Bronchial epithelial cell (primary cell): Measurements from ENCODE around the gene GCK. TPM values are rescaled to one million over a fixed set of nuclear protein-coding genes. Genes with fewer than 3 reads are reported as not detected.
A peak's percentile ranks its signal among the peaks of the same experiment; 100 is the strongest.

Source experiments
- DNase-seq: peaks from one replicate; pipeline ENCODE4 v3.0.0-alpha.2; 2010; ENCODE audit warnings: low read depth
- FAIRE-seq: peaks from 2 replicates; lab custom pipeline; 2011; peaks lifted over from hg19 to GRCh38; lab: Jason Lieb, UNC
- H3K27me3 ChIP-seq: 2 replicates; pipeline ENCODE4 v1.5.1; 2011; ENCODE audit warnings: low read length; ENCODE audit not compliant: control insufficient read depth, insufficient read depth
- H3K36me3 ChIP-seq: 2 replicates; pipeline ENCODE4 v1.5.1; 2011; ENCODE audit warnings: low read length; ENCODE audit not compliant: control insufficient read depth, insufficient read depth
- H3K4me3 ChIP-seq: 2 replicates; pipeline ENCODE4 v1.5.1; 2011; ENCODE audit warnings: mild to moderate bottlenecking, low read depth, low read length, control low read depth
- total RNA-seq: library from RNA; depleted of rRNA; stranded (reverse); fragments of >200 nt; gene quantifications from 2 replicates; pipeline ENCODE4 v1.2.1, GENCODE V29; 2014
- TF ChIP-seq, protein P1 (sequence below): IDR thresholded peaks from 2 replicates; pipeline ENCODE4 v1.5.1; 2011; ENCODE audit warnings: mild to moderate bottlenecking, moderate library complexity, low read length, control low read depth, inconsistent platforms; ENCODE audit not compliant: insufficient read depth, severe bottlenecking

Gene GCK
- total RNA-seq, 1 donor from 2014 or later, result 0.53 TPM

DNA sequence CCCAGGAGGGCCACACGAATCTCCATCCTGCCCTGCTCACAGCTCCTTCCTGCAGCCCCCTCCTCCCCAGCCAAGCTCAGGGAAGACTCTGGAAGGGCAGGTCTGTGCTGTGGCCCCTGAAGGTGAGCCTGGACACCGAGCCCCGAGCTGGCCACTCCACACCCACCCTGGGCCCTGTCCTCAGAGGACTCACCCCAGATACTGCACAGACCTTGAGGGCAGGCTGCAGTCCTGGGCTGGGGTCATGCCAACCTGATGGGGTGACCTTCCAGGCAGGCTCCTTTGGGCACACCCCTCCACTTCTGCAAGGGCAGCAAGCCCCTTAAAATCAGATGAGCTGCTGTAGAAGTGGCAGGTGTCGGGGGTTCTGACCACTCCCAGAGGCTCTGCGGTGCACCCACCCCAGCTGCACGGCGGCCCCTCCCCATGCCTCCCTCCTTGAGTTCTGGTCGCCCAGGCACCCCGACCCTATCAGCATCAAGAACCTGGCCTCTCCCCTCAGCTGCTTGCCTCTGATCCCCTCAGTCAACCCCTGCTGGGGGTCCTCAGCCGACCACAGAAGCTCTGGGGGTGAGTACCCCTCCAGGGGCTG is 35.8 kb upstream of the GCK start:
- Histone ChIP-seq H3K36me3 (no peaks in the 10 kb centered on the region), H3K4me3 (no peak overlapping the region)
- FAIRE-seq, result no peak

DNA sequence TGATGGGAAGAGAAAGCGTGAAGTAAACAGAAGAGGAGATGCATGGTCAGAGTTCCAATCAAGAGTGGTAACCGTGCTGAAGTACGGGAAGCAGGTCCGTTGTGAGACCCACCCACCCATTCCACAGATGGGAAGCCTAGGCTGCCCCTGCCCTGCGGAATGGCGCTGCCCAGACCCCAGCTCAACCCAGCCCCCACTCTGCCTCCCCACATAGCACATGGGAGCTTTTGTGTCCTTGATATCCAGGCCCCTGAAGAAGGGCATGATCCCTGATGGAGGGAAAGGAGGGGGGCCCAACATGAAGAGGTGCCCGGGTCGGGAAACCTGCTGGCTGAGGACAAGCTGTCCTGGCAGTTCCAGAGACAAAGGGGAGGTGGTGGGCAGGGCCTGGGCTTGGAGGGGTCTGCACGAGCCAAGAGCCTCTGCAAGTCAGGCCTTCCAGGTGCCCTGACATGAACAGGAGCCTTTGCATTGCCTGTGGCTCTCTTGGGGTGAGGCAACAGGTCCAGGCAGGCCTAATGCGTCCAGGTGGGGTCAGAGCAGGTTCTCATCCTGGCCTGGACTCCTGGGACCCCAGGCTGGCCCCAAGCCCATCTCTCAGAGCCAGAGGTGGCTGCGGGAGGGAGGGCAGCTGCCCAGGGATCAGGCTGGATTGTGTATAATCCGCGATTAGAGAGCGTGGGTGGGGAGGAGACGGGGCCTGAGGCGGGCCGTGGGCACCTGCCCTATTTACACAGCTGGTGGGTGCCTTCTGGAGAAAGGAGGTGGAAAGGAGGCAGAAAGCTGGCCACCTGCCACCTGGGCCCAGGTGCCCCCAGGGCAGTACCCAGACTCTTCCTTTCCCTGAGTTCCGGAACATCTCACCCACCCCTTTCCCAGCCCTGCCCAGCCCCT is 35.1 kb upstream of the GCK start:
- Histone ChIP-seq H3K27me3 (no peaks in the 10 kb centered on the region), H3K4me3 (no peak overlapping the region), H3K36me3 (no peaks in the 10 kb centered on the region)
- TF ChIP-seq, protein P1, sequence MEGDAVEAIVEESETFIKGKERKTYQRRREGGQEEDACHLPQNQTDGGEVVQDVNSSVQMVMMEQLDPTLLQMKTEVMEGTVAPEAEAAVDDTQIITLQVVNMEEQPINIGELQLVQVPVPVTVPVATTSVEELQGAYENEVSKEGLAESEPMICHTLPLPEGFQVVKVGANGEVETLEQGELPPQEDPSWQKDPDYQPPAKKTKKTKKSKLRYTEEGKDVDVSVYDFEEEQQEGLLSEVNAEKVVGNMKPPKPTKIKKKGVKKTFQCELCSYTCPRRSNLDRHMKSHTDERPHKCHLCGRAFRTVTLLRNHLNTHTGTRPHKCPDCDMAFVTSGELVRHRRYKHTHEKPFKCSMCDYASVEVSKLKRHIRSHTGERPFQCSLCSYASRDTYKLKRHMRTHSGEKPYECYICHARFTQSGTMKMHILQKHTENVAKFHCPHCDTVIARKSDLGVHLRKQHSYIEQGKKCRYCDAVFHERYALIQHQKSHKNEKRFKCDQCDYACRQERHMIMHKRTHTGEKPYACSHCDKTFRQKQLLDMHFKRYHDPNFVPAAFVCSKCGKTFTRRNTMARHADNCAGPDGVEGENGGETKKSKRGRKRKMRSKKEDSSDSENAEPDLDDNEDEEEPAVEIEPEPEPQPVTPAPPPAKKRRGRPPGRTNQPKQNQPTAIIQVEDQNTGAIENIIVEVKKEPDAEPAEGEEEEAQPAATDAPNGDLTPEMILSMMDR, result no peak
- FAIRE-seq (peak; percentile 55), DNase-seq (peak; percentile 21)

More for the DNA sequence above, 35.8 kb upstream of the GCK start:
- H3K27me3 ChIP-seq, result no peaks in the 10 kb centered on the region
- TF ChIP-seq, protein P1, result no peak
- no peak for DNase-seq

DNA sequence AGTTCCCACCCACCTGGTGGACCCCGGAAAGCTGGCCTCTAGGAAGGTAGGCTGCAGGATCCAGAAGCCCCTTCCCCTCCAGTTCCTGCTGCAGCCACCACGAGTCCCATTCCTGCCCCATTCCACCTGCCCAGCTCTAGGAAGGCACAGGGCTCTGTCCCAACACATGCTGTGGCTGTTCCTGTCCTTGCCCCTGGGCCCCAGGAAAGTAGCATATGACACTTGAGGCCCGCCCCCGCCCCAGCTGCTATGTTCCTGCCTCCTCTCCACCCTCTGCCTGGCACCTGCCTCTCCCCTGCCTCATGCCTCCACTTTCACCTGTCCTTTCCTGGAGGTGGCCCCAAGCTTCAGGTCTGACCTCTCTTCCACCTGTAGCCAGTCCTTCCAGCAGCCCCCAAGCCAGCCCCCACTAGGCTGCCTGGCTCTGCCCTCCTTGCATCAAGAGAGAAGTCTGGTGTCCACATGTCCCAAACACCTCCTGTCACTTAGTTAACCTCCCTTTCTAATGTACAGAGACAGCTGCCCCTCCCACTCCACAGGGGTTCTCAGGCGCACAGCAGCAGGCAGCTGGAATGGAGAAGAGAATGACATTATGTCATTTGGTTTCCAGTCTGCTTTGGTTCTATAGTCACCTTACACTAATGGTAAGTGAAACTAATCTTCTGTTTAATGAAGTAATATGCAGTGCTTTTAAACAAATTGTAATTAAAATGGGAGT is 34.3 kb upstream of the GCK start:
- Histone ChIP-seq H3K36me3 (no peaks in the 10 kb centered on the region), H3K27me3 (no peaks in the 10 kb centered on the region), H3K4me3 (no peak overlapping the region)
- DNase-seq (no peak), FAIRE-seq (no peak)
- TF ChIP-seq, protein P1, result no peak

DNA sequence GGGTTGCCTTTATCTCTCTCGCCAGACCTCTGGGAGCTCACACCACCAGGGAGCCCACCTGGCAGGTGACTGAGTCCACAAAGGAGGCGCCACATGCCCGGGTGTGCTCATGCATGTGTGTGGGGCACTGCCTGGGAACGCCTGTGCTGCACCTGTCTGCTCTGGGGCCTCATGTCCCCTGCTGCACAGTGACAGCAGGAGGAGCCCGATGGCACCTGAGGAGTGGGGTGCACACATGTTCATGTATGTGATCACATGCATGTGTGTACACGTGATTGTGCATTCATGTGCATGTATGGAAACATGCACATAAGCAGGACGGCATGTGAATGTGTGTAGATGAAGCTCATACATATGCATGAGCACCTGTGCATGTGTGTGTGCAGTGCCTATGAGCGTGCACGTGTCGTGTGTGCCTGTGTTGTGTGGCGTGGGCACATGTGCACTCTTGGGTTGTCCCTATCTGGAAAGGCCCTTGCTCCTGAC is 33.6 kb upstream of the GCK start:
- TF ChIP-seq, protein P1, result no peak
- FAIRE-seq (peak; percentile 89), DNase-seq (no peak)
- H3K27me3 ChIP-seq, result no peaks in the 10 kb centered on the region
- H3K4me3 ChIP-seq, result no peak overlapping the region
- no peaks in the 10 kb centered on the region for H3K36me3 ChIP-seq

DNA sequence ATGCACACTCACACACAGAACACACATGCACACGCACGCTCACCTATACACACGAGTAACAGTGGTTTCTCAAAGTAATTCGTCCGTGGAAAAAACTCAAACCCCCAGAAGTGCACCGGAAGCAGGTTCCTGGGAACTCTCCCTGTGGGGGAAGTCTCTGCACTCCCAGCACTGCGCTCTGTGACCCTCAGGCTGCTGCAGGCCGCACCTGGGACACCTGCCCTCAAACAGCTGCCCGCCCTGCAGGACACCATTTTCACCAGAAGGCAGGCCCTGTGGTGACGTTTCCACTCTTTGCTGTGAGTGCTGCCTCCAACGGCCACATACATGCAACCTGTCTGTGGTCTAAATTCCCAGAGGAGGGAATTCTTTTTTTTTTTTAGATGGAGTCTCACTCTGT is 32.8 kb upstream of the GCK start:
- Histone ChIP-seq H3K4me3 (no peak overlapping the region), H3K27me3 (peaks cover 2% of the 10 kb centered on the region), H3K36me3 (no peaks in the 10 kb centered on the region)
- no peak for DNase-seq
- TF ChIP-seq, protein P1, result no peak
- no peak for FAIRE-seq
